Nephron progenitor cell (in vitro differentiated cells): ENCODE data around the gene NDST1.

Source experiments
- DNase-seq: peaks from one replicate; pipeline ENCODE4 v3.0.0; 2021
- H3K27ac Mint-ChIP-seq: 2 replicates; pipeline ENCODE4 v1.8.0; 2021; ENCODE audit warnings: mild to moderate bottlenecking, moderate library complexity, mixed read lengths
- H3K27me3 Mint-ChIP-seq: 2 replicates; pipeline ENCODE4 v1.8.0; 2021; ENCODE audit warnings: mild to moderate bottlenecking, low read depth, mixed read lengths; ENCODE audit not compliant: poor library complexity
- H3K36me3 Mint-ChIP-seq: 2 replicates; pipeline ENCODE4 v1.8.0; 2021; ENCODE audit warnings: low read depth, mixed read lengths
- H3K4me1 Mint-ChIP-seq: 2 replicates; pipeline ENCODE4 v1.8.0; 2021; ENCODE audit warnings: mixed read lengths
- H3K4me3 Mint-ChIP-seq: 2 replicates; pipeline ENCODE4 v1.8.0; 2021; ENCODE audit warnings: mild to moderate bottlenecking, moderate library complexity, mixed read lengths
- H3K9me3 Mint-ChIP-seq: 2 replicates; pipeline ENCODE4 v1.8.0; 2021; ENCODE audit warnings: mild to moderate bottlenecking, moderate library complexity, mixed read lengths
- CTCF ChIP-seq: fragments of 200-600 bp; sonication (generic); IDR thresholded peaks from 2 replicates; pipeline ENCODE4 v1.5.0; 2021; ENCODE audit warnings: antibody characterized with exemption

NDST1 gene

GRCh38 chr5:150506571-150507473, 1.1 kb upstream of the NDST1 start:
- Mint-ChIP-seq H3K4me1 (peaks cover 73% of the 10 kb centered on the region), H3K9me3 (no peaks in the 10 kb centered on the region), H3K4me3 (no peak overlapping the region), H3K27ac (no peak overlapping the region), H3K36me3 (no peaks in the 10 kb centered on the region), H3K27me3 (no peaks in the 10 kb centered on the region)
- no peak for DNase-seq
- TF ChIP-seq CTCF: no peak

- peaks cover 73% of the 10 kb centered on the region for H3K4me1 Mint-ChIP-seq
- H3K36me3 Mint-ChIP-seq: no peaks in the 10 kb centered on the region
- H3K27me3 Mint-ChIP-seq: no peaks in the 10 kb centered on the region
- H3K4me3 Mint-ChIP-seq: no peak overlapping the region
- DNase-seq: no peak
- H3K9me3 Mint-ChIP-seq: no peaks in the 10 kb centered on the region
- H3K27ac Mint-ChIP-seq: peak overlapping the region; percentile 97
- TF ChIP-seq CTCF: no peak
Measured at GRCh38 chr5:150508277-150508640, 328 bp downstream of the NDST1 start.

- no peak for DNase-seq
- H3K9me3 Mint-ChIP-seq: no peaks in the 10 kb centered on the region
- no peaks in the 10 kb centered on the region for H3K36me3 Mint-ChIP-seq
- no peak overlapping the region for H3K4me3 Mint-ChIP-seq
- H3K27ac Mint-ChIP-seq: no peak overlapping the region
- peaks cover 67% of the 10 kb centered on the region for H3K4me1 Mint-ChIP-seq
- no peak for TF ChIP-seq CTCF
- no peaks in the 10 kb centered on the region for H3K27me3 Mint-ChIP-seq
Measured at GRCh38 chr5:150508828-150509227, 897 bp downstream of the NDST1 start.

GRCh38 chr5:150509992-150510391, 2.1 kb downstream of the NDST1 start:
- Mint-ChIP-seq H3K27ac (no peak overlapping the region), H3K4me3 (no peak overlapping the region)

GRCh38 chr5:150510460-150511263, 2.7 kb downstream of the NDST1 start:
- no peaks in the 10 kb centered on the region for H3K27me3 Mint-ChIP-seq
- peak overlapping the region; percentile 73 for H3K27ac Mint-ChIP-seq
- no peak overlapping the region for H3K4me3 Mint-ChIP-seq

More at GRCh38 chr5:150509992-150510391, 2.1 kb downstream of the NDST1 start:
- TF ChIP-seq CTCF: no peak
- Mint-ChIP-seq H3K4me1 (peaks cover 72% of the 10 kb centered on the region), H3K36me3 (no peaks in the 10 kb centered on the region), H3K27me3 (no peaks in the 10 kb centered on the region), H3K9me3 (no peaks in the 10 kb centered on the region)
- no peak for DNase-seq

More at GRCh38 chr5:150510460-150511263, 2.7 kb downstream of the NDST1 start:
- H3K36me3 Mint-ChIP-seq: no peaks in the 10 kb centered on the region
- no peaks in the 10 kb centered on the region for H3K9me3 Mint-ChIP-seq
- DNase-seq: no peak
- TF ChIP-seq CTCF: no peak
- H3K4me1 Mint-ChIP-seq: peaks cover 75% of the 10 kb centered on the region
